ENCODE data around the gene CLIC6. TPM values are rescaled to one million over a fixed set of nuclear protein-coding genes. Genes with fewer than 3 reads are reported as not detected.
"Not testable (repeated sequence)": the region's sequence is repeated elsewhere in the genome, so short reads cannot be mapped to it uniquely, and the experiment has no call there.

CLIC6 gene
- total RNA-seq, 2 experiments from 2014 or later = 0.07 to 0.11 TPM

GRCh38 chr21:34653522-34653921 lies 15.3 kb upstream of the CLIC6 start:
- POLR2A ChIA-PET = interaction anchor here (0.8 kb wide), 1 partner anchor 704 kb away, joined by 3 read pairs; no protein-coding TSS in a partner anchor
- CTCF ChIA-PET = interaction anchor here (0.5 to 1.3 kb wide), 3 partner anchors 22 to 307 kb away, joined by 3 to 7 read pairs (median 4); no protein-coding TSS in a partner anchor
- ATAC-seq (no peak), DNase-seq (no peak)
- peaks cover 38% of the 10 kb centered on the region for H3K27me3 Mint-ChIP-seq
- peaks cover 2% of the 10 kb centered on the region for H3K4me1 Mint-ChIP-seq
- intact Hi-C loops (cut with DNase I, micrococcal nuclease) = no loop called here
- no peak overlapping the region for H3K4me3 Mint-ChIP-seq
- peaks cover 4% of the 10 kb centered on the region for H3K9me3 Mint-ChIP-seq (ENCODE audit: low read depth)
- H3K27ac Mint-ChIP-seq = no peak overlapping the region
- H3K36me3 Mint-ChIP-seq (ENCODE audit: low read depth) = peaks cover 1% of the 10 kb centered on the region

GRCh38 chr21:34661848-34662247 lies 6.9 kb upstream of the CLIC6 start:
- H3K36me3 Mint-ChIP-seq (ENCODE audit: low read depth) = peaks cover under 1% of the 10 kb centered on the region
- peaks cover under 1% of the 10 kb centered on the region for H3K4me1 Mint-ChIP-seq
- H3K27ac Mint-ChIP-seq = no peak overlapping the region
- H3K9me3 Mint-ChIP-seq (ENCODE audit: low read depth) = peaks cover 29% of the 10 kb centered on the region
- intact Hi-C loops (cut with DNase I, micrococcal nuclease) = no loop called here
- H3K27me3 Mint-ChIP-seq = peaks cover 48% of the 10 kb centered on the region
- ChIA-PET POLR2A (no interaction called here), CTCF (no interaction called here)
- DNase-seq (no peak), ATAC-seq (no peak)
- no peak overlapping the region for H3K4me3 Mint-ChIP-seq

- ATAC-seq = no peak
- intact Hi-C loops (cut with DNase I, micrococcal nuclease) = no loop called here
- H3K36me3 Mint-ChIP-seq (ENCODE audit: low read depth) = no peaks in the 10 kb centered on the region
- peaks cover 9% of the 10 kb centered on the region for H3K4me1 Mint-ChIP-seq
- no peak overlapping the region for H3K27ac Mint-ChIP-seq
- H3K4me3 Mint-ChIP-seq = no peak overlapping the region
- ChIA-PET POLR2A (no interaction called here), CTCF (interaction anchor here (2.2 kb wide), 1 partner anchor 37 kb away, joined by 10 read pairs; no protein-coding TSS in a partner anchor)
- H3K9me3 Mint-ChIP-seq (ENCODE audit: low read depth) = peaks cover under 1% of the 10 kb centered on the region
- H3K27me3 Mint-ChIP-seq = peaks cover 57% of the 10 kb centered on the region
- no peak for DNase-seq
These were observed 1.0 kb upstream of the CLIC6 start for GRCh38 chr21:34667761-34668160.

- H3K27me3 Mint-ChIP-seq = peaks cover 60% of the 10 kb centered on the region
- H3K4me1 Mint-ChIP-seq = peaks cover 9% of the 10 kb centered on the region
- no peaks in the 10 kb centered on the region for H3K36me3 Mint-ChIP-seq (ENCODE audit: low read depth)
- ChIA-PET POLR2A (no interaction called here), CTCF (interaction anchor here (1.8 kb wide), 1 partner anchor 76 kb away, joined by 5 read pairs; no protein-coding TSS in a partner anchor)
- ATAC-seq (peak; percentile 55), DNase-seq (peak; percentile 43)
- no peaks in the 10 kb centered on the region for H3K9me3 Mint-ChIP-seq (ENCODE audit: low read depth)
- no peak overlapping the region for H3K27ac Mint-ChIP-seq
- intact Hi-C loops (cut with DNase I, micrococcal nuclease) = no loop called here
- H3K4me3 Mint-ChIP-seq = peak overlapping the region; percentile 19
These were observed 520 bp downstream of the CLIC6 start for GRCh38 chr21:34669149-34669879.

- H3K9me3 Mint-ChIP-seq (ENCODE audit: low read depth); H3K27ac Mint-ChIP-seq; H3K4me1 Mint-ChIP-seq; intact Hi-C loops (cut with DNase I, micrococcal nuclease); H3K36me3 Mint-ChIP-seq (ENCODE audit: low read depth); ATAC-seq; DNase-seq: not testable (repeated sequence)
- ChIA-PET POLR2A (interaction anchor here (0.6 kb wide), 1 partner anchor 1170 kb away, joined by 3 read pairs; no protein-coding TSS in a partner anchor), CTCF (interaction anchor here (1.8 kb wide), 1 partner anchor 76 kb away, joined by 5 read pairs; no protein-coding TSS in a partner anchor)
- Mint-ChIP-seq H3K4me3 (peak overlapping the region; percentile 19), H3K27me3 (peaks cover 64% of the 10 kb centered on the region)
These were observed 1.1 kb downstream of the CLIC6 start for GRCh38 chr21:34669880-34670219.

GRCh38 chr21:34670220-34670961 lies 1.6 kb downstream of the CLIC6 start:
- Mint-ChIP-seq H3K27me3 (peaks cover 62% of the 10 kb centered on the region), H3K4me3 (peak overlapping the region; percentile 45), H3K4me1 (peaks cover 9% of the 10 kb centered on the region), H3K36me3 (ENCODE audit: low read depth) (no peaks in the 10 kb centered on the region), H3K27ac (no peak overlapping the region), H3K9me3 (ENCODE audit: low read depth) (no peaks in the 10 kb centered on the region)
- POLR2A ChIA-PET = interaction anchor here (0.6 kb wide), 1 partner anchor 1169 kb away, joined by 3 read pairs; no protein-coding TSS in a partner anchor
- intact Hi-C loops (cut with DNase I, micrococcal nuclease) = no loop called here
- DNase-seq (peak; percentile 21), ATAC-seq (peak; percentile 30)
- CTCF ChIA-PET = interaction anchor here (1.2 to 1.8 kb wide), 4 partner anchors 13 to 75 kb away, joined by 3 to 5 read pairs (median 4); no protein-coding TSS in a partner anchor

GRCh38 chr21:34670962-34671348 lies 2.2 kb downstream of the CLIC6 start:
- DNase-seq (no peak), ATAC-seq (no peak)
- Mint-ChIP-seq H3K27ac (no peak overlapping the region), H3K27me3 (peaks cover 62% of the 10 kb centered on the region), H3K9me3 (ENCODE audit: low read depth) (no peaks in the 10 kb centered on the region), H3K4me1 (peaks cover 9% of the 10 kb centered on the region), H3K4me3 (peak overlapping the region; percentile 26), H3K36me3 (ENCODE audit: low read depth) (no peaks in the 10 kb centered on the region)
- POLR2A ChIA-PET = no interaction called here
- CTCF ChIA-PET = interaction anchor here (0.9 to 1.8 kb wide), 5 partner anchors 13 to 75 kb away, joined by 3 to 5 read pairs (median 4); no protein-coding TSS in a partner anchor
- intact Hi-C loops (cut with DNase I, micrococcal nuclease) = no loop called here

GRCh38 chr21:34671462-34671861 lies 2.7 kb downstream of the CLIC6 start:
- ATAC-seq = no peak
- ChIA-PET POLR2A (no interaction called here), CTCF (interaction anchor here (0.6 to 1.8 kb wide), 10 partner anchors 12 to 1063 kb away, joined by 3 to 5 read pairs (median 3); no protein-coding TSS in a partner anchor)
- no peak for DNase-seq
- Mint-ChIP-seq H3K4me1 (peaks cover 9% of the 10 kb centered on the region), H3K27me3 (peaks cover 63% of the 10 kb centered on the region), H3K27ac (no peak overlapping the region), H3K36me3 (ENCODE audit: low read depth) (no peaks in the 10 kb centered on the region), H3K4me3 (no peak overlapping the region), H3K9me3 (ENCODE audit: low read depth) (no peaks in the 10 kb centered on the region)
- intact Hi-C loops (cut with DNase I, micrococcal nuclease) = no loop called here

- CTCF ChIA-PET = interaction anchor here (0.6 to 1.6 kb wide), 7 partner anchors 12 to 1062 kb away, joined by 3 to 4 read pairs (median 3); no protein-coding TSS in a partner anchor
- Mint-ChIP-seq H3K4me1 (peaks cover 9% of the 10 kb centered on the region), H3K27me3 (peaks cover 59% of the 10 kb centered on the region), H3K9me3 (ENCODE audit: low read depth) (no peaks in the 10 kb centered on the region), H3K36me3 (ENCODE audit: low read depth) (no peaks in the 10 kb centered on the region), H3K4me3 (no peak overlapping the region), H3K27ac (no peak overlapping the region)
- intact Hi-C loops (cut with DNase I, micrococcal nuclease) = no loop called here
- POLR2A ChIA-PET = no interaction called here
- no peak for ATAC-seq
- DNase-seq = no peak
These were observed 3.1 kb downstream of the CLIC6 start for GRCh38 chr21:34671891-34672290.

- Mint-ChIP-seq H3K4me3 (no peak overlapping the region), H3K36me3 (ENCODE audit: low read depth) (no peaks in the 10 kb centered on the region), H3K27me3 (peaks cover 49% of the 10 kb centered on the region), H3K27ac (no peak overlapping the region), H3K4me1 (peaks cover 9% of the 10 kb centered on the region), H3K9me3 (ENCODE audit: low read depth) (no peaks in the 10 kb centered on the region)
- ATAC-seq (no peak), DNase-seq (peak; percentile 11)
- ChIA-PET CTCF (interaction anchor here (0.6 kb wide), 1 partner anchor 910 kb away, joined by 4 read pairs; no protein-coding TSS in a partner anchor), POLR2A (no interaction called here)
- intact Hi-C loops (cut with DNase I, micrococcal nuclease) = no loop called here
These were observed 4.2 kb downstream of the CLIC6 start for GRCh38 chr21:34673006-34673405.

GRCh38 chr21:34674468-34674867 lies 5.7 kb downstream of the CLIC6 start:
- CTCF ChIA-PET = interaction anchor here (0.7 kb wide), 1 partner anchor 714 kb away, joined by 3 read pairs; no protein-coding TSS in a partner anchor
- DNase-seq (no peak), ATAC-seq (no peak)
- intact Hi-C loops (cut with DNase I, micrococcal nuclease) = no loop called here
- Mint-ChIP-seq H3K27me3 (peaks cover 44% of the 10 kb centered on the region), H3K27ac (no peak overlapping the region), H3K36me3 (ENCODE audit: low read depth) (no peaks in the 10 kb centered on the region), H3K4me3 (no peak overlapping the region), H3K9me3 (ENCODE audit: low read depth) (no peaks in the 10 kb centered on the region), H3K4me1 (peaks cover 7% of the 10 kb centered on the region)
- POLR2A ChIA-PET = interaction anchor here (0.7 kb wide), 1 partner anchor 11 kb away, joined by 6 read pairs; no protein-coding TSS in a partner anchor

All from activated CD4-positive, alpha-beta T cell treated with anti-CD3 and anti-CD28 coated beads for 36 hours (primary cell).